H9 (cell line): ENCODE results near the gene FABP3. TPM values are rescaled to one million over a fixed set of nuclear protein-coding genes. Genes with fewer than 3 reads are reported as not detected.
A peak's percentile ranks its signal among the peaks of the same experiment; 100 is the strongest.

Experiments used
- DNase-seq: peaks from one replicate; pipeline ENCODE4 v3.0.0-alpha.2; 2017
- H2AFZ ChIP-seq: one replicate; pipeline ENCODE4 v1.6.1; 2013; ENCODE audit warnings: mild to moderate bottlenecking, low read length, control low read depth, moderate library complexity
- H2AK5ac ChIP-seq: 2 replicates; pipeline ENCODE4 v1.6.1; 2013; ENCODE audit warnings: low read length, control low read depth, mixed read lengths; ENCODE audit not compliant: insufficient read length
- H2BK120ac ChIP-seq: one replicate; pipeline ENCODE4 v1.6.1; 2013; ENCODE audit warnings: low read depth, mild to moderate bottlenecking, low read length, control low read depth, inconsistent platforms; ENCODE audit not compliant: poor library complexity, severe bottlenecking
- H2BK12ac ChIP-seq: 2 replicates; pipeline ENCODE4 v1.6.1; 2013; ENCODE audit warnings: low read length, control low read depth, mixed read lengths, low read depth; ENCODE audit not compliant: insufficient read length
- H2BK15ac ChIP-seq: 2 replicates; pipeline ENCODE4 v1.6.1; 2013; ENCODE audit warnings: low read depth, low read length, control low read depth
- H2BK20ac ChIP-seq: one replicate; pipeline ENCODE4 v1.6.1; 2013; ENCODE audit warnings: low read depth, mild to moderate bottlenecking, low read length, control low read depth, inconsistent platforms; ENCODE audit not compliant: poor library complexity, severe bottlenecking
- H2BK5ac ChIP-seq: 2 replicates; pipeline ENCODE4 v1.6.1; 2013; ENCODE audit warnings: low read length, control low read depth, mixed read lengths; ENCODE audit not compliant: insufficient read length
- H3K14ac ChIP-seq: 2 replicates; pipeline ENCODE4 v1.6.1; 2013; ENCODE audit warnings: low read length, control low read depth; ENCODE audit not compliant: insufficient read depth
- H3K18ac ChIP-seq: 2 replicates; pipeline ENCODE4 v1.6.1; 2013; ENCODE audit warnings: low read depth, mild to moderate bottlenecking, mixed read lengths, low read length, control low read depth; ENCODE audit not compliant: insufficient read length
- H3K23ac ChIP-seq: 2 replicates; pipeline ENCODE4 v1.6.1; 2013; ENCODE audit warnings: low read length, control low read depth, mixed read lengths, low read depth; ENCODE audit not compliant: insufficient read length
- H3K23me2 ChIP-seq: 2 replicates; pipeline ENCODE4 v1.6.1; 2013; ENCODE audit warnings: low read depth, mild to moderate bottlenecking, mixed read lengths, low read length, control low read depth; ENCODE audit not compliant: insufficient read length, poor library complexity, severe bottlenecking
- H3K27ac ChIP-seq: 2 replicates; pipeline ENCODE4 v1.5.1; 2013; ENCODE audit warnings: low read length, control low read depth, mixed read lengths, low read depth; ENCODE audit not compliant: insufficient read length
- H3K27me3 ChIP-seq: 2 replicates; pipeline ENCODE4 v1.6.1; 2013; ENCODE audit warnings: low read length, control low read depth, inconsistent platforms; ENCODE audit not compliant: insufficient read depth
- H3K4ac ChIP-seq: 2 replicates; pipeline ENCODE4 v1.6.1; 2013; ENCODE audit warnings: low read depth, mild to moderate bottlenecking, control low read depth, inconsistent platforms, low read length, moderate library complexity
- H3K4me1 ChIP-seq: 2 replicates; pipeline ENCODE4 v1.6.1; 2013; ENCODE audit warnings: low read length, control low read depth, inconsistent platforms; ENCODE audit not compliant: insufficient read depth
- H3K4me2 ChIP-seq: 2 replicates; pipeline ENCODE4 v1.6.1; 2013; ENCODE audit warnings: low read length, control low read depth, mixed read lengths; ENCODE audit not compliant: insufficient read length, insufficient read depth
- H3K56ac ChIP-seq: 2 replicates; pipeline ENCODE4 v1.6.1; 2013; ENCODE audit warnings: low read depth, mild to moderate bottlenecking, mixed read lengths, low read length, control low read depth; ENCODE audit not compliant: insufficient read length
- H3K79me1 ChIP-seq: 2 replicates; pipeline ENCODE4 v1.6.1; 2013; ENCODE audit warnings: low read depth, mild to moderate bottlenecking, moderate library complexity, low read length, control low read depth, inconsistent platforms; ENCODE audit not compliant: insufficient read depth, poor library complexity, severe bottlenecking
- H3K79me2 ChIP-seq: 2 replicates; pipeline ENCODE4 v1.6.1; 2013; ENCODE audit warnings: low read length, control low read depth, inconsistent platforms; ENCODE audit not compliant: insufficient read depth
- H3K9ac ChIP-seq: 2 replicates; pipeline ENCODE4 v1.6.1; 2013; ENCODE audit warnings: low read length, control low read depth, mixed read lengths; ENCODE audit not compliant: insufficient read length; ENCODE audit errors: extremely low read depth
- H3K9me3 ChIP-seq: one replicate; pipeline ENCODE4 v1.6.1; 2013; ENCODE audit warnings: low read depth, low read length, inconsistent platforms; ENCODE audit not compliant: control insufficient read depth
- H3T11ph ChIP-seq: one replicate; pipeline ENCODE4 v1.6.1; 2013; ENCODE audit warnings: mild to moderate bottlenecking, low read length, control low read depth, inconsistent platforms
- H4K20me1 ChIP-seq: one replicate; pipeline ENCODE4 v1.6.1; 2013; ENCODE audit not compliant: control insufficient read depth, insufficient read length, insufficient read depth
- H4K5ac ChIP-seq: 2 replicates; pipeline ENCODE4 v1.6.1; 2013; ENCODE audit warnings: low read depth, mild to moderate bottlenecking, mixed read lengths, low read length, control low read depth; ENCODE audit not compliant: insufficient read length
- H4K8ac ChIP-seq: replicated peaks from 2 replicates; pipeline ENCODE4 v1.6.1; 2013; ENCODE audit warnings: low read length, control low read depth, mixed read lengths, low read depth; ENCODE audit not compliant: insufficient read length
- H4K91ac ChIP-seq: 2 replicates; pipeline ENCODE4 v1.6.1; 2013; ENCODE audit warnings: low read depth, mild to moderate bottlenecking, moderate library complexity, mixed read lengths, low read length, control low read depth; ENCODE audit not compliant: insufficient read length
- H3K27ac Mint-ChIP-seq, 3 experiments: 2 replicates in 2 of 3; 3 replicates in 1 of 3; pipeline ENCODE4 v1.8.0; 2020 to 2021; ENCODE audit warnings: mixed read lengths in 3 of 3, mild to moderate bottlenecking in 1 of 3, moderate library complexity in 1 of 3
- H3K27me3 Mint-ChIP-seq: 2 replicates; pipeline ENCODE4 v1.8.0; 2021; ENCODE audit warnings: low read depth, mild to moderate bottlenecking, moderate library complexity, mixed read lengths
- H3K36me3 Mint-ChIP-seq, 3 experiments: 2 replicates in 2 of 3; 3 replicates in 1 of 3; pipeline ENCODE4 v1.8.0; 2020 to 2021; ENCODE audit warnings: low read depth in 3 of 3, mixed read lengths in 3 of 3; ENCODE audit not compliant: insufficient read depth in 1 of 3
- H3K4me1 Mint-ChIP-seq, 2 experiments: 2 replicates each; pipeline ENCODE4 v1.8.0; 2020; ENCODE audit warnings: mixed read lengths in 2 of 2
- H3K4me3 Mint-ChIP-seq, 2 experiments: 2 replicates in 1 of 2; 3 replicates in 1 of 2; pipeline ENCODE4 v1.8.0; 2020 to 2021; ENCODE audit warnings: mild to moderate bottlenecking in 2 of 2, mixed read lengths in 2 of 2, moderate library complexity in 1 of 2
- H3K9me3 Mint-ChIP-seq, 2 experiments: 2 replicates in 1 of 2; 3 replicates in 1 of 2; pipeline ENCODE4 v1.8.0; 2020; ENCODE audit warnings: mild to moderate bottlenecking in 2 of 2, mixed read lengths in 2 of 2, moderate library complexity in 1 of 2
- WGBS: extraction: QIAGEN DNeasy Blood & Tissue Kit; methylation state at CpG from one replicate; pipeline ENCODE4 v1.1.7; 2013; ENCODE audit warnings: missing lambda C conversion rate, low lambda C conversion rate, mixed read lengths; ENCODE audit not compliant: insufficient read length; ENCODE audit errors: extremely low coverage; 5-methylcytosine and 5-hydroxymethylcytosine counted together
- long read RNA-seq: library from polyadenylated mRNA; unstranded; transcript quantifications from one replicate; pipeline ENCODE4 v2.0.0, GENCODE V29; 2020
- total RNA-seq: library from RNA; stranded (reverse); gene quantifications from 2 replicates; pipeline ENCODE4 v1.2.1, GENCODE V29; 2021
- TF ChIP-seq, protein P1 (sequence below): fragments of 200-600 bp; sonication (generic); conservative IDR thresholded peaks from 3 replicates; pipeline ENCODE4 v1.8.0; 2021; ENCODE audit warnings: antibody characterized with exemption, mild to moderate bottlenecking

Gene FABP3
- 9.0 and 10.2 TPM in 2 replicates for total RNA-seq
- long read RNA-seq, partial matches to known transcripts: 1 of 12 reads
- long read RNA-seq, other reads (novel, unspliced or antisense): 8 of 12 reads

DNA sequence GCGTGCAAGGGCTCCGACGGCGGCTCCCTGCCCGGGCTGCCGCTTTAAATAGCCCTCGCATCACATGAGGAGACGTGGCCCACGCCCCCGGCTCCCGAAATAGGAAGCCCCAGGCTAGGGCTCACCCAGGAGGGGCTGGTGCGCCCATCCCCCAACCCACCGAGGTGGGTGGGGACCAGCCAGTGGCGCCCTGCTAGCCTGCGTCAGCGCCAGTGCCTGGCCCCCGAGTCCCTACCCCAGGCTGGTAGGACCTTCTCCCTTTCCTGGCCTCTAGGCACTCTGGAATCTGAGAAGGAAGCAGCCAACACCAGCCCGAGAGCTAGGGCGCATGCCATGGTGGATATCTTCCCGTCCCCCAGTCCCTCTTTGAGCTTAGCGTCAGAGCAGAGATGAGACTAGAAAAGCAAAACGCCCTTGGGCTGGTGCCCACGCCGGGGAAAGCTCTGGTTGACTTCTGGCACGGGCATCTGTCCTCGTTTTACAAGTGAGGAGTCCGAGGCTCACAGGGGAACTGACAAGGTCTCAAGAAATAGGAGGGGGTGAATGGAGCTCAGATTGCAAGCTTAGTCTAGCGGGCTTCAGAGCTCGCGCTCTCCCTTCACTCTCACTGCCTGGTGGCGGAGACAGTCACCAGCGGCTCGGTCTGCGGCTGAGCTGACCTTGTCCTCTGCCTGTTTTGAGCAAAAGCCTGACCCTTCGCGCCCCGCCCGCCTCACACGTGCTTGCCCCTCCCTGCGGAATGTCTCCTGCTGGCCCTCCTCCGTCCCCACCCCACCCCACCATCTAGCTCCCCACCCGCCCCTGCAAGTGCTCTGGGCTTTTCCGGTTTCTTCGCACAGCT is at the start of gene FABP3:
Gene FABP3, minus strand, starts transcription at position 21 of the 841 bp plus-strand sequence. CDS start 62 bp downstream, outside the sequence.
- peak; percentile 98 for DNase-seq
- Mint-ChIP-seq H3K4me1 (peaks cover 47 to 49% of the 10 kb centered on the region in 2 experiments), H3K27me3 (peaks cover 7% of the 10 kb centered on the region), H3K9me3 (no peaks in the 10 kb centered on the region; a peak in 1 of 5 replicates), H3K4me3 (peak within 1 kb of the TSS; percentile 67 to 79), H3K36me3 (peaks cover 0 to under 1% (median 0%) of the 10 kb centered on the region in 3 experiments; a peak in 2 of 7 replicates), H3K27ac (peak within 1 kb of the TSS; percentile 86 to 97 (median 97))
- Histone ChIP-seq H4K20me1 (no peaks in the 10 kb centered on the region), H2AK5ac (no peak within 1 kb of the TSS), H4K5ac (no peak within 1 kb of the TSS), H4K91ac (no peak within 1 kb of the TSS), H3K9ac (peak within 1 kb of the TSS; percentile 65), H3K18ac (peak within 1 kb of the TSS; percentile 76), H4K8ac (no peak within 1 kb of the TSS), H2BK120ac (no peak within 1 kb of the TSS), H3K27ac (peak within 1 kb of the TSS; percentile 21), H3K79me1 (no peaks in the 10 kb centered on the region), H3K9me3 (no peaks in the 10 kb centered on the region), H3K4ac (no peak within 1 kb of the TSS), H3K4me1 (peaks cover 13% of the 10 kb centered on the region), H2BK5ac (no peak within 1 kb of the TSS), H2AFZ (no peak within 1 kb of the TSS), H3K23me2 (peaks cover 10% of the 10 kb centered on the region), H3K27me3 (no peaks in the 10 kb centered on the region), H3K56ac (no peak within 1 kb of the TSS), H2BK12ac (no peak within 1 kb of the TSS), H3K4me2 (peak within 1 kb of the TSS; percentile 79), H2BK15ac (no peak within 1 kb of the TSS), H3K14ac (peak within 1 kb of the TSS; percentile 73), H2BK20ac (no peak within 1 kb of the TSS), H3K79me2 (no peaks in the 10 kb centered on the region), H3K23ac (no peak within 1 kb of the TSS), H3T11ph (no peak within 1 kb of the TSS)
- no CpG with 5 or more reads among the region's 44 CpGs for WGBS
- TF ChIP-seq, protein P1, sequence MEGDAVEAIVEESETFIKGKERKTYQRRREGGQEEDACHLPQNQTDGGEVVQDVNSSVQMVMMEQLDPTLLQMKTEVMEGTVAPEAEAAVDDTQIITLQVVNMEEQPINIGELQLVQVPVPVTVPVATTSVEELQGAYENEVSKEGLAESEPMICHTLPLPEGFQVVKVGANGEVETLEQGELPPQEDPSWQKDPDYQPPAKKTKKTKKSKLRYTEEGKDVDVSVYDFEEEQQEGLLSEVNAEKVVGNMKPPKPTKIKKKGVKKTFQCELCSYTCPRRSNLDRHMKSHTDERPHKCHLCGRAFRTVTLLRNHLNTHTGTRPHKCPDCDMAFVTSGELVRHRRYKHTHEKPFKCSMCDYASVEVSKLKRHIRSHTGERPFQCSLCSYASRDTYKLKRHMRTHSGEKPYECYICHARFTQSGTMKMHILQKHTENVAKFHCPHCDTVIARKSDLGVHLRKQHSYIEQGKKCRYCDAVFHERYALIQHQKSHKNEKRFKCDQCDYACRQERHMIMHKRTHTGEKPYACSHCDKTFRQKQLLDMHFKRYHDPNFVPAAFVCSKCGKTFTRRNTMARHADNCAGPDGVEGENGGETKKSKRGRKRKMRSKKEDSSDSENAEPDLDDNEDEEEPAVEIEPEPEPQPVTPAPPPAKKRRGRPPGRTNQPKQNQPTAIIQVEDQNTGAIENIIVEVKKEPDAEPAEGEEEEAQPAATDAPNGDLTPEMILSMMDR: no peak
